Stomach (tissue), 9 donors: ENCODE results near the gene COL4A2. TPM values are rescaled to one million over a fixed set of nuclear protein-coding genes. Genes with fewer than 3 reads are reported as not detected.
A peak's percentile ranks its signal among the peaks of the same experiment; 100 is the strongest.

Experiments
- DNase-seq, 2 donors: peaks; one replicate each; pipeline versions ENCODE4 v3.0.0 to v3.0.0-alpha.2; 2013 to 2019
- H3K27ac ChIP-seq, 5 donors: fragments of 200-600 bp in 4 of 5; sonication (generic) in 4 of 5; one replicate each; pipeline ENCODE4 v1.5.1; 2013 to 2019; ENCODE audit warnings: mild to moderate bottlenecking in 1 of 5, moderate library complexity in 1 of 5
- H3K27me3 ChIP-seq, 3 donors: fragments of 200-600 bp; sonication (generic); one replicate each; pipeline ENCODE4 v1.5.1; 2017 to 2019; ENCODE audit warnings: mixed run types in 1 of 3
- H3K36me3 ChIP-seq, 4 donors: fragments of 200-600 bp; sonication (generic); 1 replicate in 3 of 4; 2 replicates in 1 of 4; pipeline ENCODE4 v1.5.1; 2016 to 2019
- H3K4me1 ChIP-seq, 4 donors: fragments of 200-600 bp; sonication (generic); one replicate each; pipeline ENCODE4 v1.5.1; 2016 to 2019
- H3K4me3 ChIP-seq, 4 donors: fragments of 200-600 bp; sonication (generic) in 3 of 4; one replicate each; pipeline ENCODE4 v1.5.1; 2016 to 2019; ENCODE audit warnings: mild to moderate bottlenecking in 1 of 4
- H3K9me3 ChIP-seq, 4 donors: fragments of 200-600 bp; sonication (generic); one replicate each; pipeline ENCODE4 v1.5.1; 2016 to 2019
- CTCF ChIP-seq, 7 experiments: fragments of 450-650 bp in 4 of 7; fragments of 200-600 bp in 3 of 7; sonication (generic) in 3 of 7; IDR thresholded peaks; one replicate each; pipeline ENCODE4 v1.5.1; 2016 to 2019; ENCODE audit warnings: antibody characterized with exemption in 7 of 7, control low read depth in 2 of 7, mild to moderate bottlenecking in 1 of 7
- EP300 ChIP-seq: sonication (generic); formaldehyde crosslinking; IDR thresholded peaks from one replicate; pipeline ENCODE4 v1.6.1; 2017; ENCODE audit warnings: antibody characterized with exemption
- POLR2A ChIP-seq, 4 donors: fragments of 450-650 bp; IDR thresholded peaks; one replicate each; pipeline ENCODE4 v1.6.1; 2016; ENCODE audit warnings: antibody characterized with exemption in 4 of 4, control low read depth in 2 of 4, mild to moderate bottlenecking in 1 of 4, moderate library complexity in 1 of 4
- POLR2AphosphoS5 ChIP-seq, 3 donors: sonication (generic); formaldehyde crosslinking; IDR thresholded peaks; one replicate each; pipeline ENCODE4 v1.6.1; 2016; ENCODE audit warnings: antibody characterized with exemption in 3 of 3
- WGBS, 5 donors: extraction: QIAGEN DNeasy Blood & Tissue Kit in 3 of 5; methylation state at CpG; one replicate each; pipeline versions ENCODE4 v1.1.5 to v1.1.7; 2013 to 2018; 5-methylcytosine and 5-hydroxymethylcytosine counted together
- intact Hi-C: fragments of 100-400 bp; cut with DNase I; formaldehyde crosslinking; loops from one replicate; pipeline ENCODE4 v1.15.1; 2023; ENCODE audit warnings: low total_unique reads
- polyA plus RNA-seq, 3 donors: library from polyadenylated mRNA; stranded (reverse); fragments of 200-250 nt; gene quantifications; one replicate each; pipeline ENCODE4 v1.2.3, GENCODE V29; 2013
- total RNA-seq, 5 donors: library from RNA; depleted of rRNA; stranded (reverse); fragments of >200 nt; gene quantifications; one replicate each; pipeline versions ENCODE4 v1.1.0 to v1.2.3, GENCODE V29; 2014 to 2016
- donor health status: healthy with polysubstance abuse.
- donor health status: Bipolar disorder and iron deficiency.
- donor health status: healthy.

The COL4A2 gene
- total and polyA plus RNA-seq, 8 donors, result 24.0 to 531 (median 214) TPM

GRCh38 chr13:110328573-110328972, 21.5 kb downstream of the COL4A2 start:
- 86 to 91% (median 89%) methylated on average over 10 of the region's 10 CpGs for WGBS, 5 donors
- TF ChIP-seq CTCF (IDR thresholded peaks at IDR 0.05) (no peak), EP300 (no peak), POLR2AphosphoS5 (IDR thresholded peaks at IDR 0.05) (no peak), POLR2A (IDR thresholded peaks at IDR 0.05) (no peak)

GRCh38 chr13:110329258-110329657, 22.2 kb downstream of the COL4A2 start:
- no peak overlapping the region for H3K4me3 ChIP-seq
- H3K36me3 ChIP-seq, result no peaks in the 10 kb centered on the region
- no peak for DNase-seq
- no peaks in the 10 kb centered on the region for H3K27me3 ChIP-seq
- WGBS, 5 donors, result 61 to 76% (median 69%) methylated on average over 6 of the region's 6 CpGs
- peaks cover 0 to 84% (median 50%) of the 10 kb centered on the region in 4 donors for H3K4me1 ChIP-seq
- TF ChIP-seq CTCF (IDR thresholded peaks at IDR 0.05) (no peak), EP300 (no peak), POLR2A (IDR thresholded peaks at IDR 0.05) (no peak), POLR2AphosphoS5 (IDR thresholded peaks at IDR 0.05) (no peak)
- intact Hi-C loops, result no loop called here
- H3K9me3 ChIP-seq, result no peaks in the 10 kb centered on the region
- H3K27ac ChIP-seq, result peak overlapping the region; percentile 7 to 92 (median 85)

More at GRCh38 chr13:110328573-110328972, 21.5 kb downstream of the COL4A2 start:
- no peak for DNase-seq
- no peak overlapping the region for H3K4me3 ChIP-seq
- intact Hi-C loops, result no loop called here
- H3K36me3 ChIP-seq, result no peaks in the 10 kb centered on the region
- H3K27ac ChIP-seq, result peak overlapping the region in 4 of 5 donors; percentile 84 to 92 (median 86)
- no peaks in the 10 kb centered on the region for H3K9me3 ChIP-seq
- H3K4me1 ChIP-seq, result peaks cover 0 to 84% (median 53%) of the 10 kb centered on the region in 4 donors
- H3K27me3 ChIP-seq, result no peaks in the 10 kb centered on the region

- Histone ChIP-seq H3K27ac (peak overlapping the region; percentile 28 to 92 (median 85)), H3K9me3 (no peaks in the 10 kb centered on the region), H3K36me3 (no peaks in the 10 kb centered on the region), H3K4me3 (peak overlapping the region in 1 of 4 donors; percentile 11), H3K27me3 (no peaks in the 10 kb centered on the region), H3K4me1 (peaks cover 0 to 84% (median 46%) of the 10 kb centered on the region in 4 donors)
- TF ChIP-seq POLR2A (IDR thresholded peaks at IDR 0.05), result no peak
- TF ChIP-seq CTCF (IDR thresholded peaks at IDR 0.05), result no peak
- TF ChIP-seq EP300, result no peak
- TF ChIP-seq POLR2AphosphoS5 (IDR thresholded peaks at IDR 0.05), result peak in 2 of 3 donors; percentile 41 to 49
- DNase-seq, result no peak
- WGBS, 5 donors, result 61 to 82% (median 70%) methylated on average over 21 of the region's 21 CpGs
- intact Hi-C loops, result no loop called here
These were observed 22.8 kb downstream of the COL4A2 start for GRCh38 chr13:110329798-110330461.

- DNase-seq, result no peak
- Histone ChIP-seq H3K27me3 (no peaks in the 10 kb centered on the region), H3K36me3 (no peaks in the 10 kb centered on the region), H3K4me3 (peak overlapping the region in 1 of 4 donors; percentile 11), H3K9me3 (no peaks in the 10 kb centered on the region), H3K4me1 (peaks cover 0 to 84% (median 40%) of the 10 kb centered on the region in 4 donors), H3K27ac (peak overlapping the region; percentile 28 to 92 (median 85))
- WGBS, 5 donors, result 78 to 90% (median 81%) methylated on average over 11 of the region's 11 CpGs
- TF ChIP-seq EP300, result no peak
- peak in 2 of 3 donors; percentile 15 to 34 for TF ChIP-seq POLR2AphosphoS5 (IDR thresholded peaks at IDR 0.05)
- no peak for TF ChIP-seq CTCF (IDR thresholded peaks at IDR 0.05)
- intact Hi-C loops, result no loop called here
These were observed 23.5 kb downstream of the COL4A2 start for GRCh38 chr13:110330491-110331011.
